ENCODE results near the gene FAM43A.

FAM43A gene

DNA sequence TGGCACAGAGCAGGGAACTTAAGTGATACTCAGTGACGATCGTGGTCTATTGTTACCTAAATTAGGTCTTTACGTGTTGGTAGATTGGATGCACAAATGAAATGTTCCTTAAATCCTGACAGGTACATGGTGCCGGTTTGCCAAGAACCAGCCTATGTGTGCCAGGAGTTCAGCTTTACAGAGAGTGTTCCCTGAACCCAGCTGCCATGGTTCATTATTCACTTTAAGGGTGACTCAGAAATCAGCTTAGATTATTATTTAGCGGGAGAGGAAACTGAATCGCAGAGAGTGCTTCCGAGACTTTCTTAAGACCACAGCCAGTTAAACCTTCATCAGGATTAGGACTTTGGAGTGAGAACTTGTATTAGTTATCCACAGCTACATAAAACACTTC, 21.5 kb downstream of the FAM43A start:
- Mint-ChIP-seq H3K36me3 (ENCODE audit: low read depth) (no peaks in the 10 kb centered on the region), H3K4me3 (no peak overlapping the region), H3K27me3 (ENCODE audit: low read depth) (peaks cover 6% of the 10 kb centered on the region), H3K9me3 (no peaks in the 10 kb centered on the region), H3K27ac (no peak overlapping the region), H3K4me1 (ENCODE audit: low read depth) (no peaks in the 10 kb centered on the region)
- DNase-seq (ENCODE audit: low spot score) = no peak

DNA sequence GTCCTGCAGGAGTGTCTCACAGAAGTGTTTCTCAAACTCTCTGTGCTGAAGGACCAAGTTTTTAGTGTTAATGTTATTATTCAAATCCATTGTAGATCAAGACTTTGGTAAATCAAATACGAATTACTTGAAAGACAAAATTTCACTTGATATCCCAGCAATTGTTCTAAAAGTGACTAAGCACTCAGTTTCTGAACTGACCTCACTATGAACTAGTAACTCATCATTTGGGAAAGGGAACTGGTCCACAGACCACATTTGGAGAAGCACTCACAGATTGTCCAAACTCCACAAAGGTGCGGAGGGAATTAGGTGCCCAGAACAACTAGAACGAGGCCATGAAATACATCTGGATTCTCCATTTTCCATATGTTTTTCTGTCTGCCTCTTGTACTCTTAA, 25.6 kb downstream of the FAM43A start:
- peaks cover 3% of the 10 kb centered on the region for H3K27me3 Mint-ChIP-seq (ENCODE audit: low read depth)
- no peak overlapping the region for H3K27ac Mint-ChIP-seq
- DNase-seq (ENCODE audit: low spot score) = no peak
- H3K4me1 Mint-ChIP-seq (ENCODE audit: low read depth) = no peaks in the 10 kb centered on the region
- no peaks in the 10 kb centered on the region for H3K9me3 Mint-ChIP-seq
- no peak overlapping the region for H3K4me3 Mint-ChIP-seq
- H3K36me3 Mint-ChIP-seq (ENCODE audit: low read depth) = no peaks in the 10 kb centered on the region

DNA sequence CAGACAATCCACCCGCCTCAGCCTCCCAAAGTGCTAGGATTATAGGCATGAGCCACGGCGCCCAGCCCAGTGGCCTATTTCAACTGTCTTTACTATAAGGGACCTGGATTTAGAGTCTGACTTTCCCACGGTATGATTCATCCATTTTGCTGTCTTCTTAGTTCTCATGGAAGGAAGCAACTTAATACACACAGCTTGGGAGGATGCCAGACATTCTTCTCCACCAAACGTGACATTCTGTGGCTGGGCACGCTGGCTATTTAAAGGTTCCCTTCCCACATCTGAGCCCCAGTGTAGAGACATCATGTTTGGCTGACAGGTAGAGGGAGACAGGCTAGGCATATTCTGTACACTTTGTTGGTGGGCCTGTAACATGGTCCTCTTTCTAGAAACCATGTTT, 26.2 kb downstream of the FAM43A start:
- Mint-ChIP-seq H3K4me1 (ENCODE audit: low read depth) (no peaks in the 10 kb centered on the region), H3K9me3 (no peaks in the 10 kb centered on the region), H3K4me3 (no peak overlapping the region), H3K36me3 (ENCODE audit: low read depth) (no peaks in the 10 kb centered on the region), H3K27me3 (ENCODE audit: low read depth) (peaks cover 3% of the 10 kb centered on the region), H3K27ac (no peak overlapping the region)
- DNase-seq (ENCODE audit: low spot score) = no peak

GRCh38 chr3:194713299-194714136, 27.8 kb downstream of the FAM43A start:
- H3K9me3 Mint-ChIP-seq = no peaks in the 10 kb centered on the region
- H3K27ac Mint-ChIP-seq = no peak overlapping the region

DNA sequence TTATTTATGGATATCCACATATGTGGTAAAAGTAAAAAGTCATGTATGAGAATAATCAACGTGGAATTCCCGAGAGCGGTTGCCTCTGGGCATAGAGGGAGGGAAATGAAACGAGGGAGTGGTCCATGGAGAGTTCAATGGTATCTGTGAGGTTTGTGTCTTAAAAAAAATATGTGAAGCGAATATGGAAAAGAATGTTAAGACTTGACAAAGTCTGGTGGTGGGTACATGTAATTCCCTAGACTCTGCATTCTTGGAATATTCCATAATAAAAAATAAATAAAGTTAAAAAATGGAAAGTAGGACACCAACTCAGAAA, 28.4 kb downstream of the FAM43A start:
- Mint-ChIP-seq H3K27me3 (ENCODE audit: low read depth) (no peaks in the 10 kb centered on the region), H3K27ac (no peak overlapping the region), H3K36me3 (ENCODE audit: low read depth) (no peaks in the 10 kb centered on the region), H3K4me3 (no peak overlapping the region), H3K9me3 (no peaks in the 10 kb centered on the region), H3K4me1 (ENCODE audit: low read depth) (no peaks in the 10 kb centered on the region)
- DNase-seq (ENCODE audit: low spot score) = no peak

More at GRCh38 chr3:194713299-194714136, 27.8 kb downstream of the FAM43A start:
- no peak overlapping the region for H3K4me3 Mint-ChIP-seq
- DNase-seq (ENCODE audit: low spot score) = no peak
- H3K4me1 Mint-ChIP-seq (ENCODE audit: low read depth) = no peaks in the 10 kb centered on the region
- H3K36me3 Mint-ChIP-seq (ENCODE audit: low read depth) = no peaks in the 10 kb centered on the region
- H3K27me3 Mint-ChIP-seq (ENCODE audit: low read depth) = no peaks in the 10 kb centered on the region

DNA sequence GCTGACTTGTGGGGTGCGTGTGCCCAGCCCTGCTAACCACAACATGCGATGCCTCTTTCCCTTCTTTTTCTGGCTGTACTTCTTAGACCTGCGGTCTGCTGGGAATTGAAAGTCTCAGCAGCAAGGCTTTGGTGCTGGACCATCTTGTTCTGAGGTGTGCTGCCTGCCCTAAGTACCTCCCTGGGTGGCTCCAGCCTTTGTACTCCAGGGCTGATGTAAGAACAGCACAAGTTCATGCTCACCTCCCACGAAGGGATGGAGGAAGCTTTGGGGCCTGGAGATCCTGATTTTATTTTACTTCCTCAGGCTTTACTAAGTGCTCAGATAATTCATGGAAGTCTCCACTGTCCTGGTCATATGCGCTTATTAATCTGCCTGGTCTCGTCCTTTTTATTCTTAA, 28.9 kb downstream of the FAM43A start:
- Mint-ChIP-seq H3K9me3 (no peaks in the 10 kb centered on the region), H3K4me1 (ENCODE audit: low read depth) (no peaks in the 10 kb centered on the region), H3K36me3 (ENCODE audit: low read depth) (no peaks in the 10 kb centered on the region), H3K27me3 (ENCODE audit: low read depth) (no peaks in the 10 kb centered on the region), H3K4me3 (no peak overlapping the region), H3K27ac (no peak overlapping the region)
- DNase-seq (ENCODE audit: low spot score) = no peak

GRCh38 chr3:194715022-194715800, 29.5 kb downstream of the FAM43A start:
- Mint-ChIP-seq H3K36me3 (ENCODE audit: low read depth) (no peaks in the 10 kb centered on the region), H3K27ac (no peak overlapping the region), H3K9me3 (no peaks in the 10 kb centered on the region), H3K4me3 (no peak overlapping the region), H3K4me1 (ENCODE audit: low read depth) (no peaks in the 10 kb centered on the region), H3K27me3 (ENCODE audit: low read depth) (no peaks in the 10 kb centered on the region)
- DNase-seq (ENCODE audit: low spot score) = no peak

DNA sequence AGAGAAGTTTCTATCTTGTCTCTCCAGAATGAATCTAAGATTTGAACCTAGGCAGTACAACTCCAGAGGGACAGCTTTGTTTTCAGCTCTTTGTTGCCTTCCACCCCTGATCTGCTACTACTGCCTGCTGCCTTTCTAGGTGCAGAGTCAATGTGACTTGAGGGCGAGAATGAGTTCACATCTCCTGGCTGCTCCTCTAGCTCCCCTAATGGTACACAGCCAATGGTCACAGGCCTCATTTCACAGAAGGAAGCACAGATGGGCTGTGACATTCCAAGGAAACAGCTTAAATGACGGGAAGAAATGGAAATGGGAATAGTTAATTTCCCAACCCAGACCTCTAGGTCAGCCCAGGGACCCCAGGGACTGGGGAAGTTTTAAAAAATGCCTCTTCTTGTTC, 32.4 kb downstream of the FAM43A start:
- H3K4me3 Mint-ChIP-seq = no peak overlapping the region
- H3K27me3 Mint-ChIP-seq (ENCODE audit: low read depth) = peaks cover 4% of the 10 kb centered on the region
- DNase-seq (ENCODE audit: low spot score) = no peak
- no peaks in the 10 kb centered on the region for H3K4me1 Mint-ChIP-seq (ENCODE audit: low read depth)
- no peak overlapping the region for H3K27ac Mint-ChIP-seq
- no peaks in the 10 kb centered on the region for H3K36me3 Mint-ChIP-seq (ENCODE audit: low read depth)
- H3K9me3 Mint-ChIP-seq = no peaks in the 10 kb centered on the region

GRCh38 chr3:194720048-194720447, 34.4 kb downstream of the FAM43A start:
- Mint-ChIP-seq H3K27me3 (ENCODE audit: low read depth) (peaks cover 4% of the 10 kb centered on the region), H3K9me3 (no peaks in the 10 kb centered on the region), H3K4me1 (ENCODE audit: low read depth) (no peaks in the 10 kb centered on the region), H3K36me3 (ENCODE audit: low read depth) (no peaks in the 10 kb centered on the region), H3K4me3 (no peak overlapping the region), H3K27ac (no peak overlapping the region)
- no peak for DNase-seq (ENCODE audit: low spot score)

DNA sequence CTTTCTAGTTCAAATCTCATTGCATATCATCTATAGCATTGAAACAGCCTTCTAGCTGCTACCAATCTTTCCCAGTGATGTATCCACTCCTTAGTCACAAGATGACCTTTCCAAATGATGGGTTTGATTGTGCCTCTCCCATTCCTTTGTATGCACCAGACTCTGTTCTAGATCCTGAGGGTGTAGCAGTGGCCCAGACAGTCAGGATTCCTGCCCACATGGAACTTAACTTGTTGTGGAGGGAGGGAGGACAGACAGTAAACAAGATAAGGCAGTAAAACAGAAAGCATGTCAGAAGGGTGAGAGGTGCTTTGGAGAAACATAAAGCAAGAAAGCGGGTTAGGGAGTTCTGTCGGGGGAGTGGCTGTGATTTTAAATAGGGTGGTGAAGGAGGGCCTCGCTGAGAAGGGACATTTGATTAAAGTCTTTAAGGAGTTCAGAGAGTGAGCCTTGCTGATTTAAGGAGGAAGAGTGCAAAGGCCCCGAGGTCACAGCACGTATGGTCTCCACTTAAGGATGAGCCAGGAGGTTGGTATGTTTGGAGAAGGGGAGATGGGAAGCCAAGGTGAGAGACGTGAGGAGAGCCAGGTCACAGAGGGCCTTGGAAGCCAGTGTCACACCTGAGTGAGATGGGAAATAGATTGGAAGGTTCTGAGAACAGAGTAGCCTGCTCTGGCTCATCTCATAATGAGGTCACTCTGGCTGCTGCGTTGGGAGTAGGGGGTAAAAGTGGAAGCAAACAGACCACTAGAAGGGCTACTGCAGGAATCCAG, 38.3 kb downstream of the FAM43A start:
- H3K27me3 Mint-ChIP-seq (ENCODE audit: low read depth) = peaks cover 7% of the 10 kb centered on the region
- H3K36me3 Mint-ChIP-seq (ENCODE audit: low read depth) = no peaks in the 10 kb centered on the region
- DNase-seq (ENCODE audit: low spot score) = no peak
- H3K4me3 Mint-ChIP-seq = no peak overlapping the region
- no peak overlapping the region for H3K27ac Mint-ChIP-seq
- H3K4me1 Mint-ChIP-seq (ENCODE audit: low read depth) = no peaks in the 10 kb centered on the region
- no peaks in the 10 kb centered on the region for H3K9me3 Mint-ChIP-seq

DNA sequence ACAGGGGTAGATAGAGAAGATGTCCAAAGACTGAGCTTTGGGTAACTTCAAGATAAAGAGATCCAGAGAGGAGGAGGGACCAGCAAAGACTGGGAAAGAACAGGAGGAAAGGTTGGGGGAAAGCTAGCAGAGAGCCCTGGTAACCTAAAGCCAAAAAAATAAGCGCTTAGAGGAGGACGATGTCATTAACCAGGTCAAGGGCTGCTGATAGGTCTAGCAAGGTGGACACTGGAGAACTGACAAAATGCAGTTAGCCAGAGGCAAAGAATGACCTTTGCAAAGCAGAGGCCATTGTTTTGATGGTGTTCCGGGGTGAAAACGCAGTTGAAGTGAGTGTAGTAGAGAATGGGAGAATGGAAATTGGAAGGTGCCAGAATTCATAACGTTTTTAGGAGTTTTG, 39.7 kb downstream of the FAM43A start:
- H3K27me3 Mint-ChIP-seq (ENCODE audit: low read depth) = peaks cover 13% of the 10 kb centered on the region
- H3K9me3 Mint-ChIP-seq = no peaks in the 10 kb centered on the region
- DNase-seq (ENCODE audit: low spot score) = no peak
- H3K4me1 Mint-ChIP-seq (ENCODE audit: low read depth) = no peaks in the 10 kb centered on the region
- H3K4me3 Mint-ChIP-seq = no peak overlapping the region
- H3K36me3 Mint-ChIP-seq (ENCODE audit: low read depth) = no peaks in the 10 kb centered on the region
- H3K27ac Mint-ChIP-seq = no peak overlapping the region

GRCh38 chr3:194727435-194728128, 41.9 kb downstream of the FAM43A start:
- H3K36me3 Mint-ChIP-seq (ENCODE audit: low read depth) = no peaks in the 10 kb centered on the region
- H3K9me3 Mint-ChIP-seq = no peaks in the 10 kb centered on the region
- no peak overlapping the region for H3K4me3 Mint-ChIP-seq
- no peak for DNase-seq (ENCODE audit: low spot score)
- no peaks in the 10 kb centered on the region for H3K4me1 Mint-ChIP-seq (ENCODE audit: low read depth)
- peaks cover 17% of the 10 kb centered on the region for H3K27me3 Mint-ChIP-seq (ENCODE audit: low read depth)
- no peak overlapping the region for H3K27ac Mint-ChIP-seq

- no peak overlapping the region for H3K4me3 Mint-ChIP-seq
- peaks cover 22% of the 10 kb centered on the region for H3K27me3 Mint-ChIP-seq (ENCODE audit: low read depth)
- H3K36me3 Mint-ChIP-seq (ENCODE audit: low read depth) = no peaks in the 10 kb centered on the region
- H3K27ac Mint-ChIP-seq = no peak overlapping the region
- DNase-seq (ENCODE audit: low spot score) = no peak
- no peaks in the 10 kb centered on the region for H3K4me1 Mint-ChIP-seq (ENCODE audit: low read depth)
- H3K9me3 Mint-ChIP-seq = no peaks in the 10 kb centered on the region
Measured at GRCh38 chr3:194728986-194729385, 43.3 kb downstream of the FAM43A start.

- no peaks in the 10 kb centered on the region for H3K9me3 Mint-ChIP-seq
- H3K4me1 Mint-ChIP-seq (ENCODE audit: low read depth) = no peaks in the 10 kb centered on the region
- H3K4me3 Mint-ChIP-seq = no peak overlapping the region
- H3K36me3 Mint-ChIP-seq (ENCODE audit: low read depth) = no peaks in the 10 kb centered on the region
- DNase-seq (ENCODE audit: low spot score) = no peak
- H3K27ac Mint-ChIP-seq = no peak overlapping the region
- peaks cover 27% of the 10 kb centered on the region for H3K27me3 Mint-ChIP-seq (ENCODE audit: low read depth)
Measured at GRCh38 chr3:194730365-194730764, 44.7 kb downstream of the FAM43A start.
